Esophagus squamous epithelium (tissue), 4 donors: Measurements from ENCODE around the gene ST6GALNAC1.

Source experiments
- CTCF ChIP-seq, 6 experiments: fragments of 450-650 bp in 4 of 6; fragments of 200-600 bp in 2 of 6; sonication (generic) in 2 of 6; IDR thresholded peaks; one replicate each; pipeline ENCODE4 v1.5.1; 2016 to 2019; ENCODE audit warnings: antibody characterized with exemption in 6 of 6, mild to moderate bottlenecking in 4 of 6, moderate library complexity in 4 of 6
- POLR2A ChIP-seq, 4 donors: fragments of 450-650 bp; IDR thresholded peaks; one replicate each; pipeline ENCODE4 v1.6.1; 2017; ENCODE audit warnings: antibody characterized with exemption in 4 of 4, mild to moderate bottlenecking in 4 of 4, moderate library complexity in 3 of 4

GRCh38 chr17:76635659-76636360 lies 7.7 kb downstream of the ST6GALNAC1 start:
- no peak for TF ChIP-seq CTCF (IDR thresholded peaks at IDR 0.05)
- TF ChIP-seq POLR2A (IDR thresholded peaks at IDR 0.05): no peak
